CD4-positive, alpha-beta T cell treated with Interleukin-10 for 1 hour (primary cell): ENCODE results near the gene OR56B4.
"Not testable (repeated sequence)": the region's sequence is repeated elsewhere in the genome, so short reads cannot be mapped to it uniquely, and the experiment has no call there.

ENCODE experiments used
- DNase-seq: peaks from one replicate; pipeline ENCODE4 v3.0.0-alpha.2; 2020

The OR56B4 gene, protein sequence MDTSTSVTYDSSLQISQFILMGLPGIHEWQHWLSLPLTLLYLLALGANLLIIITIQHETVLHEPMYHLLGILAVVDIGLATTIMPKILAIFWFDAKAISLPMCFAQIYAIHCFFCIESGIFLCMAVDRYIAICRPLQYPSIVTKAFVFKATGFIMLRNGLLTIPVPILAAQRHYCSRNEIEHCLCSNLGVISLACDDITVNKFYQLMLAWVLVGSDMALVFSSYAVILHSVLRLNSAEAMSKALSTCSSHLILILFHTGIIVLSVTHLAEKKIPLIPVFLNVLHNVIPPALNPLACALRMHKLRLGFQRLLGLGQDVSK

DNA sequence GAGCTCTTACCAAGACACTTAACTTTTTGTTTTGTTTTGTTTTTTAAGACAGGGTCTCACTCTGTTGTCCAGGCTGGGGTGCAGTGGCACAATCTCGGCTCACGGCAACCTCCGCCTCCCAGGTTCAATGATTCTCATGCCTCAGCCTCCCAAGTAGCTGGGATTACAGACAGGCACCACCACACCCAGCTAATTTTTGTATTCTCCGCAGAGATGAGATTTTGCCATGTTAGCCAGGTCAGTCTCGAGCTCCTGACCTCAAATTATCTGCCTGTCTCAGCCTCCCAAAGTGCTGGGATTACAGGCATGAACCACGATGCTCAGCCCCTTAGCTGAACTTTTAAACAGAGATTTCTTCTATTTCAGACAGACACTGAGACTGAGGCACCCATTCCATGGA is at the start of gene OR56B4:
Gene OR56B4 (plus strand): TSS at position 301 of the 400 bp plus-strand sequence. CDS start 95 bp downstream, at position 396.
- not testable (repeated sequence) for DNase-seq

DNA sequence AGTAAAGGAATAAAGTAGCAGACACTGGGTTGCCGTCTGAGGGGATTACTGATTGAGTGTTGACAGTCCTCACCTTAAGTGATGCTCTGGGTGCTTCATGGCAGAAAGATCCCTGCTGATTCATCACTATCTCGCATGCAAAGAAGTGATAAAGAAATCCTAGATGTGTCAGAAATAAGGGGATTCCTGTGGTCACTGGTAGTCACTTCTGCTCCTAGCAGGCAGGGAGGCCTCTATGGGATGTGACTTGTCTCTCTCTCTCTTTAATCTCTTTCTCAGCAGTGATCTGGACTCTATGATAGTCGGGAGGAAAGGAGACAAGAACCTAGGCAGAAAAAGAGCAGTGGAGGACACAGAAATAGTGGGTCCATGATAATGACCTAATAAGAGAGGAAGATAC is 46.0 kb upstream of the OR56B4 start:
- DNase-seq = no peak

DNA sequence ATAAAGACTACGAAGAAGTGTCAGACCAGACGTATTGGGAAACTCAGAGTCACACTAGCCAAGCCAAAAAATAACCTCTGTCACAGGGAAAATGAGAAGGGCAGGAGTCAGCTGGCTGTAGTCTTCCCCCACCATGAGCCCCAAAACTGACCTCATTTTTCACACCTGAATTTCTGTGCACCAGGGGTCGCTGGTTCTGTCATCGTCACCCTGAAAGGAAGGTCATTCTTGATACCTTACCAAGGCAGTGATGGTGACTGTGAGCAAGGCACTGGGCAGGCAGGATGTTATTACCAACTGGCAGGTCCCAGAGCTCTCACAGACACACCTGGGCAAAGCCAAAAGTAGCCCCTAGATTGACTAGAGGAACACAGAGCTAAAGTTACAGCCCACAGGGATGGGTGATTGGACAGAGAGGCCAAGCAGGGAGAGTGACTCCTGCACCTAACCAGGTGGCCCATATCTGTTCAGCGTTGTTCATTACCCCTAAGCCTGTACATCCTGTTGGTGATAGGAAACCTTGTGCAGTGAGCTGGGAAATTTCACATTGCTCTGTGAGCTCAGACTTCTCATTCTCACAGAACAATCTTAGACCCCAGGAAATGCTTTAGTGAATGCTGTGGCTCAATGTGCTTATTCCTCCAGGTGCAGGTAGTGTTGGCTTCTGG is 44.7 kb upstream of the OR56B4 start:
- DNase-seq = no peak

DNA sequence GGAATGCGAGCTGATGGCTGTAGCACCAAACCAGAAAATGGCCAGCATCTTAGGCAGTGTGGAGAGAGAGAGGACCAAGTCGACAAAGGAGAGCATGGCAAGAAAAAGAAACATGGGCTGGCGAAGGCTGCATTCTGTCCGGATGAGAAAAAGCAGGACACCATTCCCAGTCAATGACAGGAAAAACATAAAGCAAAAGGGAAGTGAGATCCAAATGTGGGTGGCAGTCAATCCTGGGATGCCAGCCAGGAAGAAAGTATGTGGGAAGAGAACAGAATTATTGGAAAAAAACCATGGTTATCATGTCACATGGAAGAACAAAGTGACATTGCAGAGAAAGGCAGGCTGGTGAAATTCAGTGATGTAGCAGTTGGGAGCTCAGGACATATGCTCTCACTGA is 40.0 kb upstream of the OR56B4 start:
- DNase-seq = no peak

DNA sequence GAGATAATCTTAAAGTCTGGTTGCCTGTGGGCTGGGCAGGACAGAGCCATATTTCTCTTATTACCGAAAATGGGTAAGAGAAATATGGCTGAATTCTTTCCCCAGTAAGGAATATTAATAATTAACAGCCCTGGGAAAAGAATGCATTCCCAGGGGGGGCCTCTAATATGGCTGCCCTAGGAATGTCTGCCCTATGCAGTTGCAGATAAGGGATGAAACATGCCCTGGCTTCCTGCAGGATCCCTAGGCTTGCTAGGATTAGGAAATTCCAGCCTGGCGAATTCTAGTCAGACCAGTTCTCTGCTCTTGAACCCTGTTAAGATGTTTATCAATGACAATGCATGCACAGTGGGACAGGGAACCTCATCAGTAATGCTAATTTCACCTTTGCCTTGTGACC is 31.0 kb upstream of the OR56B4 start:
- not testable (repeated sequence) for DNase-seq

- no peak for DNase-seq
Measured at GRCh38 chr11:6077723-6078122, 29.8 kb upstream of the OR56B4 start.

GRCh38 chr11:6079463-6079862 is 28.0 kb upstream of the OR56B4 start:
- no peak for DNase-seq

DNA sequence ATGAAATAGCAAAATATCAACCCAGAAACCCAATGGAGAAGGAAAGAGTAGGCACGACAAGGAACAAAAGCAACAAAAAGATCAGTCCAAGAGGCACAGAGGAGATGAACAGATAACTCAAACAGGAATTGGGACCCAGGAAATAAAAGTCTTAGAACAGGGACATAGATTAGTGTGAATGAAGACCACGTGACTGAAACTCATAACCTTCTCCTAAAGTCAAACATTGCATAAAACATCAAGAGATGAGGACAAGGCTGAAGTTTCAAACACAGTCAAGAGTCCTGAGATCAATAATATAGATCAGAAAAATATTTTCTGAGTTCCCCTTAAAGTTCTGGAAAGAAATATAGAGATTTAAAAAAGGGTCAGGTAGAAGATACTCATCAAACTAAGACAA is 24.4 kb upstream of the OR56B4 start:
- no peak for DNase-seq

DNA sequence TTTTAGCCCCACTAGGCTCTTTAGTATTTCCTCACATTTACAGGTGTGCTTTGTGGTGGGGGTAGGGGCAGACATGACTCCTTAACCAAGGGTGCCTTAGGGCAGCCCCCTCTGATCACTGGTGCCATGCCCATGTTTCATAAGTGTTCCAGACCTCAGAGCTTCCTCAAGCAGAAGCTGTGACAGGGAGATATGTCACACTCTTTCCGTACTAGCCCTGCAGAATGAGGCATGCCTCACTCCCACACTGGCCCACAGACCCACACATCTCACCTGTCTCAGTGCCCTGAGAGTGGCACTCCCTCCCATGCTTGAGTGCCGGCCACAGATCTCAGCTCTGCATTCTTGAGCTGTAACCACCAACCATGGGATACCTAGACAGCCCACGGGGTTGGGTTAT is 22.9 kb upstream of the OR56B4 start:
- DNase-seq = no peak

DNA sequence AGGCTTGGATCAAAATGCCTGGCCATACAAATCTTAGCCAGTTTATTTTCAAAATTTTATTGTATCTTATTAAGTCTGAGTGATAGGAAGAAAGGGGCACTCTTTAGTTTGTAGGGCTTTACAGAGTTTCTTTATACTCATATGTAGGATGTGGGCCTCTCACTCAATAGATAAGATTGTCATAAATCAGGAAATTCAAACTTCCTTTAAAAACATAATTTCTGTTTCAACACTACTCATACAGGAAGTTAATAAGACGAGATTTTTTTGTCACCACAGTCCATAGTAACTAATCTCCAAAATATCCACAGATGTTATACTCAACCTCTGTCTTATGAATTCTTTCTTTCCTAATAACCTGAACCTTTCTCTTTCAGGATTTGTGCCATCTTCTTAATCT is 13.3 kb upstream of the OR56B4 start:
- no peak for DNase-seq

DNA sequence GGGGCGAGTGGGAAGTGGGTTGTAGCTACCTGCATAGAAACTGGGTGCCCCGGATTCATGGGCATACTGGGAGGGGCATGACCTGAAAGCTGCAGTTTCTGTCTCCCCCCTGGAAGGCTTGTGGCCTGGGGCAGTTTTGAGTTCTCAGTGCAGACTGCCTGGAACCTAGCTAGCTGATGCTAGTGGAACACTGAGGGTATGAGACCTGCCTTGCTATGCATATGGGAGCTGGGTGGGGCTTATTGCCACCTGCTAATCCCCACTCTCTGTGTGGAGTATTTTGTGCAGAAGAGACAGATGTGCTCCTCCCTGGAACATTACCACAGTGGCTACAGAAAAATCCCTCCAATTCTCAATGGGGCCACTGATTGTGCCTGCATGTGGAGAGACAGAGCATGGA is 11.7 kb upstream of the OR56B4 start:
- DNase-seq = no peak

DNA sequence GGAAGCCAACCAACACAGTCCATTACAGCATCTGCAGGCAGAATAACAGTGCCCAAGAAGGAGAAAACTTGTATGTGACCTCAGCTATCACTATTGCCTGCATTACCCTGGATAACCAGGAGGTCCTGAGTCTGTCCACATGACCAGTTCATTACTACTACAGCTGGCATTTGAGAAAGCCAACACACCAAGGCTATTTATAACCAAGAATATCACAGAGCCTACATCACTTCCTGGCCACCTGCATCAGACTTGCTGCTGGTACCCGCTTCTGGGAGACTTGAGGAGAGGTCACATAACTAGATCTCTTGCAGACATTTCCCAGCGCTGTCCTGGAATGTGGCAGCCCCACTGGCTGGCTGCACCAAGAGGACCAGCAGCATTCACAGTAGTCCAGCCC is 11.1 kb upstream of the OR56B4 start:
- DNase-seq = no peak

- DNase-seq = no peak
Measured at GRCh38 chr11:6099577-6099976, 7.9 kb upstream of the OR56B4 start.

DNA sequence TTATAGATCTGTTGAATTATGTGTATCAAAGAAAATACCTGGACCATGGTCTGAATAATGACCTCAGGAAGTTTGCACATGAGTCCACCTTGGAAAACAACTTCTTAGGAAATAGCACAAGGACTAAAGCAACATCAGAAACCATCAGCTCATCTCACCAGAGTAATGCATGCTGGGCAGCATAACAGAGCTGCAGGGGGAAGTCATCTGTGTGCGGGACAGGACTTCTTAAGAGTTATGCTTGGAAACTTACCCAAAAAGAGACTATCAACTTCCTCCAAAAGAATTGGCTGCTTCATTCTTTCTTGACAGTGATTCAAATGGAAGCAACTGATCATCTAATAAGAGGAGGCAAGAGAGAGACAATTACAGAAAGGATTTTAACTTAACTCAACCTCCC is 2.5 kb downstream of the OR56B4 start:
- DNase-seq = no peak

- no peak for DNase-seq
Measured at GRCh38 chr11:6111673-6112072, 4.2 kb downstream of the OR56B4 start.

- no peak for DNase-seq
Measured at GRCh38 chr11:6116638-6117037, 9.2 kb downstream of the OR56B4 start.

DNA sequence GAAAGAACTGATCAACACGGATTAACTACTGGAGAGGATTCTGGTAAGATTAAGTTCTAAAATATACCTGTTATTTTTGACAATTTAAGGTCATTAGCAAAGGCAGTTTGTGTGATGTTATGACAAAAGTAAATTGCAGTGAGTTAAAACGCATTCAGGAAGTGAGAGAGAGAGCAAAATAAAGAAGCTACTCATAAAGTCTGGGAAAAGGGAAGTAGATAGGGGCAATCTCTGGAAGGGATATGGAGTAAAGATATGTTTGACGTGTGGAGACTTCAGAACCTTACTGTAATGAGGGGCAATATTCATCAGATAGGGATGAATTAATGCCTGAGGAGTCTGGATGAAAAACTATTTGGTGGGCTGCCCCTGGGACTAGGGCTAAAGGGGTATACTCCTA is 16.8 kb downstream of the OR56B4 start:
- DNase-seq = no peak

DNA sequence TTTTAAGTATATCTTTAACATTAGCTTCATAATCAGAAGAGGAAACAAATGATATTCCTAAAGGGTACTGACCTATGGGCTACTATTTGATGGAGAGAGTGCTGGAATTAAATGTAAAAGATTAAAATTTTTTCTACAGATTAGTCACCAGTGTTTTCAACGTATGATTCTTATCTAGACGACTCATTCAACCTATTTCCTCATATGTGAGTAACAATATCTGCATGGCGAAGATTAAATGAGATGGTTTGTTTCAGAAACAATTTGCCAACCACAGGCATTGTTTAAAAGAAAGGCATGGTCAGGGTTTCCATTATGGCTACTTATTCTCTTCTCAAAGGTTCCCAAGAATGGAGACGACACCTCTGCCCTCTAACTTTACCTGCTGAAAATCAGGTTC is 20.4 kb downstream of the OR56B4 start:
- no peak for DNase-seq

GRCh38 chr11:6129011-6129410 is 21.5 kb downstream of the OR56B4 start:
- no peak for DNase-seq

GRCh38 chr11:6129635-6130034 is 22.2 kb downstream of the OR56B4 start:
- DNase-seq = no peak

DNA sequence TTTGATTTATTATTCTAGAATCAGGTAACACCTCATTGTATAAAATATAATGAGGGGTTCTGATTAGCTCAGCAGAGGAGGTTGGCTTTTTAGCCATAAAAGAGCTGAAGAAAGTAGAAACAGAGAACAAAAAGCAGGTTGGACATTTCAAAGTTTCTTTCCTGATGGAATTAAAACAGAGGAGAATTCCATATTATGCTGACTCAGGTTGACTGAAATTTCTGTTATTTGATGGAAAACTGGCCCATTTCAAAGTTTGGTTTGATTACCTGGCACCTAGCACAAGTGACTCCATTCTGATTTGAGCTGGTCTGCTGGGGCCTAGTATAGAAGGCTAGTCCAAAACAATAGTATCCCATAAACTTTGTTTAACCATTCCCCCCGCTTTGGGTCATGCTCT is 24.9 kb downstream of the OR56B4 start:
- no peak for DNase-seq

- DNase-seq = not testable (repeated sequence)
Measured at GRCh38 chr11:6135936-6136335, 28.5 kb downstream of the OR56B4 start.

DNA sequence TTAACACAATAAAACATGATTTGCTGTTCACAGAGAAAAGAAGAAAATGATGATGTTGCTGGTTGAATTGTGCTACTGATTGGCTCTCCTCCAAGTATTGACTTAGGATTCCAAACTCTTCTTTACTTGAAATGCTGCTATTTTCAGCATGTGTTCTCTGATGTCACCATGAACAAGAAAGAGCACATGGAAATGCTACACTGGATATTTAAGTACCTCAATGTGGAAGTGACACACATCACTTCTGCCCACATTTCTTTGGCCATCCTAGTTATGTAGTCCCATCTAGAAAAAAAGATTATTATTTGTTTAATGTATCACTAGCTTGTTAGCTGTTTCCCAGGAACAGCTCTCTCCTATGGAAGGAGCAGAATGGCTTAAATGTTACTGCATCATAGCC is 35.5 kb downstream of the OR56B4 start:
- DNase-seq = no peak

GRCh38 chr11:6143737-6144136 is 36.3 kb downstream of the OR56B4 start:
- not testable (repeated sequence) for DNase-seq

DNA sequence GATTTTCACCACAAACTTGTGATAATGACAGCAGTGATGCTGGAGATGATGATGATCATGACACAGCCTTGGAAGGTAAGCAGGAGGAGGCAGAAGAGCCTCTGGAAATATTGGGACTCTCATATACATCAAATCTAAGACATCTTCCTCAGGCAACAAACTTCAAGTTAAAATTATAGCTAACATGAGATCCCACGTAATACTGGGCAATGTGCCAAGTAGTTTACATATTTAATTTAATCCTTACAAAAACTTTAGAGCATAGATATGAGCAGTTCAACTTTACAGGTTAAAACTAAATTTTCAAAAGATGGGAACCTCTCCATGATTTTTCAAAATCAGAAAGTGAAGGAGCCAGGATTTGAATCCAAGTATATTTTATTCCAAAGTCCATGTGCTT is 43.6 kb downstream of the OR56B4 start:
- DNase-seq = no peak
